HEK293 (cell line): ENCODE measurements around the gene WWC1.
"Not testable (repeated sequence)": the region's sequence is repeated elsewhere in the genome, so short reads cannot be mapped to it uniquely, and the experiment has no call there.

Experiments used
- CTCF ChIA-PET: fragments of 350-600 bp; formaldehyde crosslinking; extraction: SDS; loops from one replicate; lab custom pipeline; 2021; ENCODE audit warnings: antibody characterized with exemption; lab: Yijun Ruan, JAX
- POLR2A ChIA-PET: fragments of 300-600 bp; formaldehyde crosslinking; extraction: SDS; loops from one replicate; lab custom pipeline; 2020; ENCODE audit warnings: antibody characterized with exemption, inconsistent platforms; lab: Yijun Ruan, JAX
- H3K27ac ChIP-seq: fragments of 200-500 bp; sonication (Bioruptor generic); 2 replicates; pipeline ENCODE4 v1.5.1; 2014; ENCODE audit warnings: low read depth, low read length, control low read depth, inconsistent platforms; ENCODE audit errors: extremely low read depth
- H3K36me3 ChIP-seq, 2 experiments: fragments of 200-500 bp in 1 of 2; sonication (Bioruptor generic) in 1 of 2; 1 replicate in 1 of 2; 2 replicates in 1 of 2; pipeline ENCODE4 v1.5.1; 2014 to 2017; ENCODE audit warnings: inconsistent platforms in 2 of 2, low read length in 2 of 2; ENCODE audit not compliant: control insufficient read depth in 2 of 2, insufficient read depth in 1 of 2
- H3K4me1 ChIP-seq: fragments of 200-500 bp; sonication (Bioruptor generic); 2 replicates; pipeline ENCODE4 v1.5.1; 2014; ENCODE audit warnings: mild to moderate bottlenecking, low read length, inconsistent platforms; ENCODE audit not compliant: control insufficient read depth, insufficient read depth
- H3K4me3 ChIP-seq: 2 replicates; pipeline ENCODE4 v1.5.1; 2011; ENCODE audit warnings: low read depth, mild to moderate bottlenecking, control low read depth, low read length, moderate library complexity
- H3K9me3 ChIP-seq: fragments of 200-500 bp; sonication (Bioruptor generic); 2 replicates; pipeline ENCODE4 v1.5.1; 2014; ENCODE audit warnings: low read depth, low read length, inconsistent platforms; ENCODE audit not compliant: control insufficient read depth, insufficient read depth
- PRDM1 ChIP-seq: fragments of 450-650 bp; formaldehyde crosslinking; IDR thresholded peaks from 2 replicates; pipeline ENCODE4; 2016; ENCODE audit warnings: missing biosample characterization, missing genetic modification characterization
- ZNF146 ChIP-seq: fragments of 450-650 bp; formaldehyde crosslinking; IDR thresholded peaks from 2 replicates; pipeline ENCODE4 v1.5.1; 2016; ENCODE audit warnings: missing biosample characterization, missing genetic modification characterization
- ZNF157 ChIP-seq: fragments of 450-650 bp; formaldehyde crosslinking; IDR thresholded peaks from 2 replicates; pipeline ENCODE4 v1.5.1; 2016; ENCODE audit warnings: missing biosample characterization, missing genetic modification characterization
- ZNF202 ChIP-seq: fragments of 450-650 bp; formaldehyde crosslinking; IDR thresholded peaks from 2 replicates; pipeline ENCODE4 v1.5.1; 2016; ENCODE audit warnings: missing biosample characterization, missing genetic modification characterization, borderline replicate concordance
- ZNF211 ChIP-seq: fragments of 450-650 bp; formaldehyde crosslinking; IDR thresholded peaks from 2 replicates; pipeline ENCODE4 v1.5.1; 2016; ENCODE audit warnings: low read depth, missing biosample characterization, missing genetic modification characterization
- ZNF24 ChIP-seq: fragments of 450-650 bp; formaldehyde crosslinking; IDR thresholded peaks from 2 replicates; pipeline ENCODE4 v1.5.1; 2016; ENCODE audit warnings: missing biosample characterization, missing genetic modification characterization
- ZNF266 ChIP-seq: fragments of 450-650 bp; formaldehyde crosslinking; IDR thresholded peaks from 2 replicates; pipeline ENCODE4 v1.5.1; 2016; ENCODE audit warnings: missing biosample characterization, missing genetic modification characterization, low read depth
- ZNF292 ChIP-seq: fragments of 450-650 bp; formaldehyde crosslinking; IDR thresholded peaks from 2 replicates; pipeline ENCODE4 v1.5.1; 2016; ENCODE audit warnings: low read depth, missing biosample characterization, missing genetic modification characterization, borderline replicate concordance
- ZNF366 ChIP-seq: fragments of 450-650 bp; formaldehyde crosslinking; conservative IDR thresholded peaks from 2 replicates; pipeline ENCODE4 v1.5.1; 2016; ENCODE audit warnings: missing biosample characterization, missing genetic modification characterization
- ZNF426 ChIP-seq: fragments of 450-650 bp; formaldehyde crosslinking; IDR thresholded peaks from 2 replicates; pipeline ENCODE4 v1.5.1; 2017; ENCODE audit warnings: missing biosample characterization, missing genetic modification characterization, mild to moderate bottlenecking, inconsistent platforms, moderate library complexity
- ZNF548 ChIP-seq: fragments of 450-650 bp; formaldehyde crosslinking; IDR thresholded peaks from 2 replicates; pipeline ENCODE4 v1.5.1; 2016; ENCODE audit warnings: missing biosample characterization, missing genetic modification characterization
- ZNF596 ChIP-seq: fragments of 450-650 bp; IDR thresholded peaks from 2 replicates; pipeline ENCODE4 v1.5.0; 2018; ENCODE audit warnings: missing biosample characterization, mild to moderate bottlenecking, missing genetic modification characterization, moderate library complexity
- TF ChIP-seq, protein P1 (sequence below): fragments of 450-650 bp; formaldehyde crosslinking; IDR thresholded peaks from 2 replicates; pipeline ENCODE4 v1.5.1; 2016; ENCODE audit warnings: missing biosample characterization, missing genetic modification characterization
- TF ChIP-seq, protein P2 (sequence below): fragments of 450-650 bp; formaldehyde crosslinking; IDR thresholded peaks from 2 replicates; pipeline ENCODE4 v1.5.1; 2017; ENCODE audit warnings: missing biosample characterization, missing genetic modification characterization

The WWC1 gene

DNA sequence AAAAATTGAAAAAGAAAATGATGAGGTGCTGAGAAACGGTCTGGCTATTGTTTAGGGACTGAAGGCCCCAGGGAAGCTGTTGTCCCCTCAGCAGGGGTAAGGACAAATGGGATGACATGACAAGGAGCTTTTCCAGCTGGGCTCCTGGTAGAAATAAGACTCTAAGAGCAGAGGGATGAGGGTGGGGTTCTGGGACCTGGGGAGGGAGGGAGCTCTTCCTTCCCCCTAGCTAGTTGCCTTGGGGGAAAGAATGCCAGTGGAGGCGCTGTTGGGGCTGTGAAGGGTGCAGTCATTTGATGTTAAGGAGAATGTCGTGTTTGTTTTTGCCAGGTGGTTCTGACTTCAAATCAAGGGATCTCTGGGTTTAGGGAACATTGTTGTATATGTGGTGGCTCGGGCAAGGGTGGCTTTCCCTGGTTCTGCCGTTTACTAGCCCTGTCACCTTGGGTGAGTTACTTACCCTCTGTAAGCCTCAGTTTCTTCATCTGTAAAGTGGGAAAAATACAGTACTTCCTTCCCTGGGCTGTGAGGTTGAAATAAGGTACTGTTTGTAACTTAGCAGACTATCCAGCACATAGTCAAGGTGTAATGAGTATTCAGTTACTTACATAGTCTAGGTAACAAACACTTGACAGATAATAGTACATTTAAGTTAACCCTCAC is 47.8 kb downstream of the WWC1 start:
- H3K27ac ChIP-seq: no peak overlapping the region
- H3K4me3 ChIP-seq: no peak overlapping the region
- ChIA-PET POLR2A (no interaction called here), CTCF (interaction anchor here (0.9 kb wide), 1 partner anchor 19 kb away, joined by 3 read pairs; no protein-coding TSS in a partner anchor)
- H3K4me1 ChIP-seq: no peaks in the 10 kb centered on the region
- no peaks in the 10 kb centered on the region; the same call in 1 of the 2 replicates for H3K9me3 ChIP-seq
- H3K36me3 ChIP-seq: no peaks in the 10 kb centered on the region
- TF ChIP-seq ZNF211 (tag by site-specific recombination): no peak

DNA sequence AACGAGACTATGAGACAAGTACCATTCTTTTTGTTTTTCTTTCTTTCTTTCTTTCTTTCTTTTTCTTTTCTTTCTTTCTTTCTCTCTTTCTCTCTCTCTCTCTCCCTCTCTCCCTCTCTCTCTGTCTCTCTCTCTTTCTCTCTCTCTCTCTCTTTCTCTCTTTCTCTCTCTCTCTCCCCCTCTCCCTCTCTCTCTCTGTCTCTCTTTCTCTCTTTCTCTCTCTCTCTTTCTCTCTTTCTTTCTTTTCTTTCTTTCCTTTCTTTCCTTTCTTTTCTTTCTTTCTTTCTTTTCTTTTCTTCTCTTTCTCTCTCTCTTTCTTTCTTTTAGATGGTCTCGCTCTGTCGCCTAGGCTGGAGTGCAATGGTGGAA is 48.3 kb downstream of the WWC1 start:
- peak; percentile 92 for TF ChIP-seq ZNF366 (tag by site-specific recombination)
- TF ChIP-seq PRDM1 (tag by site-specific recombination): peak; percentile 52; the same call in 1 of the 2 replicates
- peak; percentile 98 for TF ChIP-seq ZNF596 (tag by site-specific recombination)
- H3K27ac ChIP-seq, POLR2A ChIA-PET, H3K36me3 ChIP-seq, H3K9me3 ChIP-seq, H3K4me1 ChIP-seq, H3K4me3 ChIP-seq: not testable (repeated sequence)
- CTCF ChIA-PET: interaction anchor here (0.7 to 0.9 kb wide), 3 partner anchors 8 to 603 kb away, joined by 3 to 4 read pairs (median 3); no protein-coding TSS in a partner anchor

DNA sequence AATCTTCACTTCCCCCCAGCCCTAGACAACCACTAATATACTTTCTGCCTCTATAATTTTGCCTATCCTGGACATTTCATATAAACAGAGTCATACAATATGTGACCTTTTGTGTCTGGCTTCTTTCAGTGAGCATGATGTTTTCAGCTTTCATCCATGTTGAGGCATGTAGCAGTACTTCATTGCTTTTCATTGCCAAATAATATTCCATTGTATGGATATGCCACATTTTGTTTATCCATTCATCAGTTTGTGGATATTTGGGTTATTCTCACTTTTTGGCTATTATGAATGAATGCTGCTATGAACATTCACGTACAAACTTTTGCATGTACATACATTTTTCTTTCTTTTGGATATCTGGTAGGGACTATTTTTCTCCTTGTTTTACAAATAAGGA is 49.0 kb downstream of the WWC1 start:
- ChIA-PET CTCF (interaction anchor here (0.7 kb wide), 2 partner anchors 8 to 604 kb away, joined by 3 to 4 read pairs; no protein-coding TSS in a partner anchor), POLR2A (no interaction called here)
- no peaks in the 10 kb centered on the region; the same call in 1 of the 2 replicates for H3K9me3 ChIP-seq
- no peak overlapping the region for H3K27ac ChIP-seq
- H3K36me3 ChIP-seq: no peaks in the 10 kb centered on the region
- no peak for TF ChIP-seq ZNF202
- TF ChIP-seq ZNF24: no peak
- no peak for TF ChIP-seq ZNF292 (tag by site-specific recombination)
- TF ChIP-seq, protein P1, sequence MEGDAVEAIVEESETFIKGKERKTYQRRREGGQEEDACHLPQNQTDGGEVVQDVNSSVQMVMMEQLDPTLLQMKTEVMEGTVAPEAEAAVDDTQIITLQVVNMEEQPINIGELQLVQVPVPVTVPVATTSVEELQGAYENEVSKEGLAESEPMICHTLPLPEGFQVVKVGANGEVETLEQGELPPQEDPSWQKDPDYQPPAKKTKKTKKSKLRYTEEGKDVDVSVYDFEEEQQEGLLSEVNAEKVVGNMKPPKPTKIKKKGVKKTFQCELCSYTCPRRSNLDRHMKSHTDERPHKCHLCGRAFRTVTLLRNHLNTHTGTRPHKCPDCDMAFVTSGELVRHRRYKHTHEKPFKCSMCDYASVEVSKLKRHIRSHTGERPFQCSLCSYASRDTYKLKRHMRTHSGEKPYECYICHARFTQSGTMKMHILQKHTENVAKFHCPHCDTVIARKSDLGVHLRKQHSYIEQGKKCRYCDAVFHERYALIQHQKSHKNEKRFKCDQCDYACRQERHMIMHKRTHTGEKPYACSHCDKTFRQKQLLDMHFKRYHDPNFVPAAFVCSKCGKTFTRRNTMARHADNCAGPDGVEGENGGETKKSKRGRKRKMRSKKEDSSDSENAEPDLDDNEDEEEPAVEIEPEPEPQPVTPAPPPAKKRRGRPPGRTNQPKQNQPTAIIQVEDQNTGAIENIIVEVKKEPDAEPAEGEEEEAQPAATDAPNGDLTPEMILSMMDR (tag by site-specific recombination): no peak
- no peak for TF ChIP-seq ZNF266 (tag by site-specific recombination)
- peak; percentile 69 for TF ChIP-seq ZNF146 (tag by site-specific recombination)
- H3K4me3 ChIP-seq: no peak overlapping the region
- H3K4me1 ChIP-seq: no peaks in the 10 kb centered on the region

DNA sequence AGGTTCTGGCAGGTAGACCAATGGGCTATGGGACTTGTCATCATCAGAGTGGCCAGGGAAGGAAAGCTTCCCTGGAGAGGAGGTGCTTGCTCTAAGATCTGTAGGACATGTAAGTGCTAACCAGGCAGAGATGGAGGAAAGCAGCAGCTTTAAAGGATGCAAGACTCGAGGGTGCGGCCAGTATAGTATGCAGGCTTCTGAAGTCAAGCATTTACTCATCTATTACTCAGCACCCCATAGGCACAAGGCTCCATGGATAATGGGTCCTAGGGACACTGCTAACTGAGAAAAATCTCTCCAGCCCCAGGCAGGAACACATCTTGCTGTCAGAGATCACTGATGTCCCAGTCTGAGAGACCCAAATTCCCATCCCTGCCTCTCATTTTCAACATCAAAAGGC is 49.7 kb downstream of the WWC1 start:
- H3K36me3 ChIP-seq: no peaks in the 10 kb centered on the region
- H3K4me1 ChIP-seq: no peaks in the 10 kb centered on the region
- ChIA-PET POLR2A (no interaction called here), CTCF (no interaction called here)
- H3K9me3 ChIP-seq: no peaks in the 10 kb centered on the region; the same call in 1 of the 2 replicates
- H3K27ac ChIP-seq: no peak overlapping the region
- TF ChIP-seq ZNF548 (no peak), ZNF157 (no peak), ZNF426 (tag by site-specific recombination) (no peak)
- TF ChIP-seq, protein P2, sequence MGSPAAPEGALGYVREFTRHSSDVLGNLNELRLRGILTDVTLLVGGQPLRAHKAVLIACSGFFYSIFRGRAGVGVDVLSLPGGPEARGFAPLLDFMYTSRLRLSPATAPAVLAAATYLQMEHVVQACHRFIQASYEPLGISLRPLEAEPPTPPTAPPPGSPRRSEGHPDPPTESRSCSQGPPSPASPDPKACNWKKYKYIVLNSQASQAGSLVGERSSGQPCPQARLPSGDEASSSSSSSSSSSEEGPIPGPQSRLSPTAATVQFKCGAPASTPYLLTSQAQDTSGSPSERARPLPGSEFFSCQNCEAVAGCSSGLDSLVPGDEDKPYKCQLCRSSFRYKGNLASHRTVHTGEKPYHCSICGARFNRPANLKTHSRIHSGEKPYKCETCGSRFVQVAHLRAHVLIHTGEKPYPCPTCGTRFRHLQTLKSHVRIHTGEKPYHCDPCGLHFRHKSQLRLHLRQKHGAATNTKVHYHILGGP (tag by site-specific recombination): no peak
- H3K4me3 ChIP-seq: no peak overlapping the region
